Stimulated activated CD8-positive, alpha-beta memory T cell treated with anti-CD3 and anti-CD28 coated beads, Interleukin-7, amount 100 ng/mL, for 4 hours (primary cell): ENCODE results near the gene KRTAP5-10.
"Not testable (repeated sequence)": the region's sequence is repeated elsewhere in the genome, so short reads cannot be mapped to it uniquely, and the experiment has no call there.

Source experiments
- DNase-seq, 2 donors: peaks; one replicate each; pipeline ENCODE4 v3.0.0-alpha.2; 2020; ENCODE audit warnings: low read depth in 2 of 2

The KRTAP5-10 gene

GRCh38 chr11:71572811-71573210 is 7.4 kb downstream of the KRTAP5-10 start:
- no peak for DNase-seq

- DNase-seq: no peak
Measured at GRCh38 chr11:71574418-71574817, 9.1 kb downstream of the KRTAP5-10 start.

GRCh38 chr11:71575723-71576424 is 10.5 kb downstream of the KRTAP5-10 start:
- DNase-seq: no peak

GRCh38 chr11:71576688-71577465 is 11.5 kb downstream of the KRTAP5-10 start:
- not testable (repeated sequence) for DNase-seq

- no peak for DNase-seq
Measured at GRCh38 chr11:71577469-71578004, 12.2 kb downstream of the KRTAP5-10 start.

- DNase-seq: not testable (repeated sequence)
Measured at GRCh38 chr11:71579513-71579912, 14.2 kb downstream of the KRTAP5-10 start.

GRCh38 chr11:71580057-71581003 is 15.0 kb downstream of the KRTAP5-10 start:
- DNase-seq: no peak

- no peak for DNase-seq
Measured at GRCh38 chr11:71581826-71582225, 16.5 kb downstream of the KRTAP5-10 start.

- DNase-seq: no peak
Measured at GRCh38 chr11:71582309-71582895, 17.0 kb downstream of the KRTAP5-10 start, which contains the start of gene KRTAP5-11. TSS of gene KRTAP5-11 (minus strand) at chr11:71582875. CDS start at chr11:71582837, 38 bp downstream.

- not testable (repeated sequence) for DNase-seq
Measured at GRCh38 chr11:71582969-71583368, 17.6 kb downstream of the KRTAP5-10 start.

- not testable (repeated sequence) for DNase-seq
Measured at GRCh38 chr11:71585673-71586072, 20.3 kb downstream of the KRTAP5-10 start.

GRCh38 chr11:71588314-71588713 is 23.0 kb downstream of the KRTAP5-10 start:
- DNase-seq: not testable (repeated sequence)

GRCh38 chr11:71588822-71589545 is 23.6 kb downstream of the KRTAP5-10 start:
- DNase-seq: peak; percentile 11 to 31

GRCh38 chr11:71589546-71589920 is 24.2 kb downstream of the KRTAP5-10 start:
- DNase-seq: not testable (repeated sequence)

GRCh38 chr11:71603221-71603620 is 37.9 kb downstream of the KRTAP5-10 start:
- not testable (repeated sequence) for DNase-seq

- not testable (repeated sequence) for DNase-seq
Measured at GRCh38 chr11:71604798-71605488, 39.6 kb downstream of the KRTAP5-10 start.

- not testable (repeated sequence) for DNase-seq
Measured at GRCh38 chr11:71606853-71607519, 41.6 kb downstream of the KRTAP5-10 start.

GRCh38 chr11:71607520-71608216 is 42.3 kb downstream of the KRTAP5-10 start:
- not testable (repeated sequence) for DNase-seq

GRCh38 chr11:71608272-71608671 is 42.9 kb downstream of the KRTAP5-10 start:
- not testable (repeated sequence) for DNase-seq
